Astrocyte (in vitro differentiated cells and primary cell): Measurements from ENCODE around the gene UBR4. TPM values are rescaled to one million over a fixed set of nuclear protein-coding genes. Genes with fewer than 3 reads are reported as not detected.

ENCODE experiments used
- DNase-seq: peaks from one replicate; pipeline ENCODE4 v3.0.0-alpha.2; 2010; ENCODE audit warnings: low read depth
- FAIRE-seq: peaks from 2 replicates; lab custom pipeline; 2011; peaks lifted over from hg19 to GRCh38; lab: Jason Lieb, UNC
- H2AFZ ChIP-seq: 2 replicates; pipeline ENCODE4 v1.6.0; 2012; ENCODE audit warnings: low read depth, low read length, inconsistent platforms
- H3K27ac ChIP-seq: 2 replicates; pipeline ENCODE4 v1.5.1; 2011; ENCODE audit warnings: low read depth, low read length, inconsistent platforms
- H3K27me3 ChIP-seq: 2 replicates; pipeline ENCODE4 v1.6.0; 2011; ENCODE audit warnings: low read length, inconsistent platforms; ENCODE audit not compliant: insufficient read depth
- H3K36me3 ChIP-seq: 2 replicates; pipeline ENCODE4 v1.5.1; 2011; ENCODE audit warnings: low read length, inconsistent platforms; ENCODE audit not compliant: insufficient read depth
- H3K4me1 ChIP-seq: 2 replicates; pipeline ENCODE4 v1.5.1; 2011; ENCODE audit warnings: low read length, inconsistent platforms; ENCODE audit not compliant: insufficient read depth
- H3K4me2 ChIP-seq: 2 replicates; pipeline ENCODE4 v1.6.0; 2012; ENCODE audit warnings: low read length, inconsistent platforms
- H3K4me3 ChIP-seq: 2 replicates; pipeline ENCODE4 v1.5.1; 2011; ENCODE audit warnings: low read depth, mild to moderate bottlenecking, low read length, inconsistent platforms; ENCODE audit not compliant: insufficient read depth
- H3K79me2 ChIP-seq: 2 replicates; pipeline ENCODE4 v1.6.0; 2012; ENCODE audit warnings: mild to moderate bottlenecking, low read length, inconsistent platforms; ENCODE audit not compliant: insufficient read depth
- H3K9ac ChIP-seq: 2 replicates; pipeline ENCODE4 v1.6.0; 2012; ENCODE audit warnings: mild to moderate bottlenecking, low read length, inconsistent platforms
- H3K9me3 ChIP-seq: 2 replicates; pipeline ENCODE4 v1.5.1; 2012; ENCODE audit warnings: low read depth, mild to moderate bottlenecking, low read length, inconsistent platforms; ENCODE audit not compliant: insufficient read depth
- H4K20me1 ChIP-seq: 2 replicates; pipeline ENCODE4 v1.6.0; 2012; ENCODE audit warnings: low read length, inconsistent platforms; ENCODE audit not compliant: insufficient read depth
- H3K27ac Mint-ChIP-seq: one replicate; pipeline ENCODE4 v1.8.0; 2021; ENCODE audit warnings: mild to moderate bottlenecking, mixed read lengths; ENCODE audit not compliant: unreplicated experiment
- H3K27me3 Mint-ChIP-seq: one replicate; pipeline ENCODE4 v1.8.0; 2021; ENCODE audit warnings: low read depth, mixed read lengths; ENCODE audit not compliant: unreplicated experiment
- H3K36me3 Mint-ChIP-seq: one replicate; pipeline ENCODE4 v1.8.0; 2021; ENCODE audit warnings: low read depth, mixed read lengths; ENCODE audit not compliant: unreplicated experiment
- H3K4me1 Mint-ChIP-seq: one replicate; pipeline ENCODE4 v1.8.0; 2021; ENCODE audit warnings: low read depth, mixed read lengths; ENCODE audit not compliant: unreplicated experiment
- H3K4me3 Mint-ChIP-seq: one replicate; pipeline ENCODE4 v1.8.0; 2021; ENCODE audit warnings: mild to moderate bottlenecking, moderate library complexity, mixed read lengths; ENCODE audit not compliant: unreplicated experiment
- H3K9me3 Mint-ChIP-seq: one replicate; pipeline ENCODE4 v1.8.0; 2021; ENCODE audit warnings: mild to moderate bottlenecking, mixed read lengths; ENCODE audit not compliant: unreplicated experiment
- EZH2 ChIP-seq: IDR thresholded peaks from 2 replicates; pipeline ENCODE4 v1.6.1; 2012; ENCODE audit warnings: mild to moderate bottlenecking, low read length, inconsistent platforms; ENCODE audit not compliant: insufficient read depth
- total RNA-seq: library from RNA; stranded (reverse); gene quantifications from 2 replicates; pipeline ENCODE4 v1.2.1, GENCODE V29; 2021
- TF ChIP-seq, protein P1 (sequence below): IDR thresholded peaks from 2 replicates; pipeline ENCODE4 v1.5.1; 2011; ENCODE audit warnings: low read depth, mild to moderate bottlenecking, inconsistent platforms, low read length, moderate library complexity; ENCODE audit not compliant: insufficient read depth

UBR4 gene
- total RNA-seq, 1 donor from 2014 or later = 153 TPM

DNA sequence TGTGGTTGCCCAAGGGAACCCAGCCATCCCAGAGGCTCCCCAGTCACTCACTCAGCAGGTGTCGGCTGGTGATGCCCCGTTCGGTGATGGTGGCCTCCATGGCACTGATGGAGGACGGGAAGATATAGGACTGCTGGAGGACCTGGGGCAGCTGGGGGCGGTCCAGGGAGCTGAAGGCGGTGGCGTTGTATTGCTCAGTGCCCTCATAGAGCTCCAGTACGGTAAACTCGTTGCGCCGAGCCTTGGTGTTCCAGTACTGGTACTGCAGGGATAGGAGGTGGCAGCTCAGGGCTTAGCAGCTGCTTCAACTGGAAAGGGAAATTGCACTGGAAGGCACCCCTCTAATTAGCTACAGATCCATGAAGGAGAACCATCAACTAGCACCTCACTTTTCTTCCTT is 12.5 kb upstream of the UBR4 start:
- Mint-ChIP-seq H3K27me3 (no peaks in the 10 kb centered on the region), H3K4me3 (no peak overlapping the region), H3K36me3 (peaks cover 39% of the 10 kb centered on the region), H3K4me1 (no peaks in the 10 kb centered on the region), H3K27ac (no peak overlapping the region), H3K9me3 (no peaks in the 10 kb centered on the region)
- Histone ChIP-seq H4K20me1 (peaks cover 55% of the 10 kb centered on the region), H3K79me2 (peaks cover 13% of the 10 kb centered on the region), H3K4me1 (no peaks in the 10 kb centered on the region), H3K4me3 (no peak overlapping the region), H3K9ac (no peak overlapping the region), H2AFZ (no peak overlapping the region), H3K36me3 (peaks cover 50% of the 10 kb centered on the region), H3K27ac (no peak overlapping the region), H3K4me2 (no peak overlapping the region), H3K9me3 (no peaks in the 10 kb centered on the region), H3K27me3 (no peaks in the 10 kb centered on the region)
- FAIRE-seq = no peak
- TF ChIP-seq, protein P1, sequence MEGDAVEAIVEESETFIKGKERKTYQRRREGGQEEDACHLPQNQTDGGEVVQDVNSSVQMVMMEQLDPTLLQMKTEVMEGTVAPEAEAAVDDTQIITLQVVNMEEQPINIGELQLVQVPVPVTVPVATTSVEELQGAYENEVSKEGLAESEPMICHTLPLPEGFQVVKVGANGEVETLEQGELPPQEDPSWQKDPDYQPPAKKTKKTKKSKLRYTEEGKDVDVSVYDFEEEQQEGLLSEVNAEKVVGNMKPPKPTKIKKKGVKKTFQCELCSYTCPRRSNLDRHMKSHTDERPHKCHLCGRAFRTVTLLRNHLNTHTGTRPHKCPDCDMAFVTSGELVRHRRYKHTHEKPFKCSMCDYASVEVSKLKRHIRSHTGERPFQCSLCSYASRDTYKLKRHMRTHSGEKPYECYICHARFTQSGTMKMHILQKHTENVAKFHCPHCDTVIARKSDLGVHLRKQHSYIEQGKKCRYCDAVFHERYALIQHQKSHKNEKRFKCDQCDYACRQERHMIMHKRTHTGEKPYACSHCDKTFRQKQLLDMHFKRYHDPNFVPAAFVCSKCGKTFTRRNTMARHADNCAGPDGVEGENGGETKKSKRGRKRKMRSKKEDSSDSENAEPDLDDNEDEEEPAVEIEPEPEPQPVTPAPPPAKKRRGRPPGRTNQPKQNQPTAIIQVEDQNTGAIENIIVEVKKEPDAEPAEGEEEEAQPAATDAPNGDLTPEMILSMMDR = no peak
- TF ChIP-seq EZH2 = no peak
- no peak for DNase-seq

- Mint-ChIP-seq H3K9me3 (no peaks in the 10 kb centered on the region), H3K4me3 (no peak overlapping the region), H3K36me3 (peaks cover 35% of the 10 kb centered on the region), H3K27ac (no peak overlapping the region), H3K27me3 (no peaks in the 10 kb centered on the region), H3K4me1 (no peaks in the 10 kb centered on the region)
- no peaks in the 10 kb centered on the region for H3K9me3 ChIP-seq
- no peaks in the 10 kb centered on the region for H3K4me1 ChIP-seq
- H4K20me1 ChIP-seq = peaks cover 54% of the 10 kb centered on the region
- no peak overlapping the region for H2AFZ ChIP-seq
- no peak for TF ChIP-seq EZH2
- TF ChIP-seq, protein P1 = no peak
- H3K27me3 ChIP-seq = no peaks in the 10 kb centered on the region
- H3K79me2 ChIP-seq = peaks cover 20% of the 10 kb centered on the region
- no peak overlapping the region for H3K27ac ChIP-seq
- no peak overlapping the region for H3K4me3 ChIP-seq
- H3K9ac ChIP-seq = no peak overlapping the region
- H3K36me3 ChIP-seq = peaks cover 48% of the 10 kb centered on the region
- no peak for FAIRE-seq
- DNase-seq = no peak
- no peak overlapping the region for H3K4me2 ChIP-seq
Measured at GRCh38 chr1:19220991-19221390, 10.9 kb upstream of the UBR4 start.

GRCh38 chr1:19220080-19220846 is 10.2 kb upstream of the UBR4 start:
- no peak for DNase-seq
- Histone ChIP-seq H3K4me1 (no peaks in the 10 kb centered on the region), H3K79me2 (peaks cover 23% of the 10 kb centered on the region), H3K4me2 (no peak overlapping the region), H3K36me3 (peaks cover 50% of the 10 kb centered on the region), H4K20me1 (peaks cover 54% of the 10 kb centered on the region), H3K27ac (no peak overlapping the region), H3K27me3 (no peaks in the 10 kb centered on the region), H3K9me3 (no peaks in the 10 kb centered on the region), H3K4me3 (no peak overlapping the region), H3K9ac (no peak overlapping the region), H2AFZ (no peak overlapping the region)
- Mint-ChIP-seq H3K27ac (no peak overlapping the region), H3K4me3 (no peak overlapping the region), H3K27me3 (no peaks in the 10 kb centered on the region), H3K36me3 (peaks cover 32% of the 10 kb centered on the region), H3K9me3 (no peaks in the 10 kb centered on the region), H3K4me1 (no peaks in the 10 kb centered on the region)
- TF ChIP-seq, protein P1 = no peak
- no peak for TF ChIP-seq EZH2
- FAIRE-seq = no peak
